HG02981 (cell line): ENCODE results near the gene MED15.
"Not testable (repeated sequence)": the region's sequence is repeated elsewhere in the genome, so short reads cannot be mapped to it uniquely, and the experiment has no call there.

Experiments used
- ATAC-seq: cut with Tn5 transposase; IDR thresholded peaks from one replicate; pipeline ENCODE4 v1.9.1; 2021; ENCODE audit warnings: mild to moderate bottlenecking, moderate library complexity; ENCODE audit not compliant: unreplicated experiment

The MED15 gene

GRCh38 chr22:20531154-20531403 lies 23.7 kb downstream of the MED15 start:
- no peak for ATAC-seq

GRCh38 chr22:20531404-20532201 lies 24.2 kb downstream of the MED15 start:
- ATAC-seq: no peak

- no peak for ATAC-seq
Measured at GRCh38 chr22:20532256-20532993, 25.0 kb downstream of the MED15 start.

- ATAC-seq: no peak
Measured at GRCh38 chr22:20533095-20533878, 25.9 kb downstream of the MED15 start.

- no peak for ATAC-seq
Measured at GRCh38 chr22:20533879-20534265, 26.5 kb downstream of the MED15 start.

- no peak for ATAC-seq
Measured at GRCh38 chr22:20536590-20537324, 29.3 kb downstream of the MED15 start.

GRCh38 chr22:20537325-20537756 lies 29.9 kb downstream of the MED15 start:
- ATAC-seq: no peak

GRCh38 chr22:20537983-20538382 lies 30.6 kb downstream of the MED15 start:
- ATAC-seq: no peak

- ATAC-seq: not testable (repeated sequence)
Measured at GRCh38 chr22:20538875-20539274, 31.5 kb downstream of the MED15 start.

- ATAC-seq: no peak
Measured at GRCh38 chr22:20542055-20542454, 34.6 kb downstream of the MED15 start.

- ATAC-seq: no peak
Measured at GRCh38 chr22:20542736-20543135, 35.3 kb downstream of the MED15 start.

GRCh38 chr22:20545318-20545634 lies 37.9 kb downstream of the MED15 start:
- not testable (repeated sequence) for ATAC-seq

GRCh38 chr22:20545681-20546521 lies 38.5 kb downstream of the MED15 start:
- no peak for ATAC-seq

GRCh38 chr22:20546541-20546950 lies 39.1 kb downstream of the MED15 start:
- no peak for ATAC-seq

GRCh38 chr22:20547029-20547428 lies 39.6 kb downstream of the MED15 start:
- ATAC-seq: no peak

GRCh38 chr22:20548806-20549205 lies 41.4 kb downstream of the MED15 start:
- no peak for ATAC-seq

- no peak for ATAC-seq
Measured at GRCh38 chr22:20549232-20549841, 41.9 kb downstream of the MED15 start.

- ATAC-seq: no peak
Measured at GRCh38 chr22:20550057-20550817, 42.8 kb downstream of the MED15 start.
